Melanocyte of skin (primary cell): ENCODE results near the gene LBH. TPM values are rescaled to one million over a fixed set of nuclear protein-coding genes. Genes with fewer than 3 reads are reported as not detected.

Source experiments
- small RNA-seq, 2 donors: library from RNA; depleted of rRNA; stranded (forward); fragments of <200 nt; gene quantifications; one replicate each; pipeline ENCODE3, GENCODE V24; 2012
- total RNA-seq, 2 donors: library from RNA; depleted of rRNA; stranded (reverse); fragments of >200 nt; gene quantifications; 2 replicates each; pipeline ENCODE4 v1.2.3, GENCODE V29; 2012

The LBH gene
- total RNA-seq, result 10 to 100 TPM; 20.3 to 41.6 TPM

GRCh38 chr2:30231212-30231995 is at the start of gene LBH:
LBH (plus strand) TSS chr2:30231534; CDS start chr2:30231739, 205 bp downstream.

Small RNA genes within 50 kb of the gene (small RNA-seq; reads per million reads assigned to genes)
- gene SNORA10B, result 0.17 to 0.30 reads per million in 2 donors

Other genes starting within 250 kb of the LBH start
- 10 to 100 TPM; 28.6 to 38.5 TPM for gene YPEL5, start 84.5 kb upstream of the LBH start, total RNA-seq
- gene LCLAT1, start 215.7 kb downstream of the LBH start, total RNA-seq, result 10 to 100 TPM; 18.2 to 31.0 TPM